GM21723 (cell line): ENCODE data around the gene EGFL8.
"Not testable (repeated sequence)": the region's sequence is repeated elsewhere in the genome, so short reads cannot be mapped to it uniquely, and the experiment has no call there.

ENCODE experiments used
- ATAC-seq: cut with Tn5 transposase; IDR thresholded peaks from one replicate; pipeline ENCODE4 v1.9.1; 2021; ENCODE audit warnings: mild to moderate bottlenecking, moderate library complexity; ENCODE audit not compliant: unreplicated experiment

EGFL8 gene

GRCh38 chr6:32164295-32164694 lies at the start of gene EGFL8:
EGFL8 (plus strand) TSS chr6:32164595; CDS start chr6:32166166, 1,571 bp downstream.
- no peak for ATAC-seq

DNA sequence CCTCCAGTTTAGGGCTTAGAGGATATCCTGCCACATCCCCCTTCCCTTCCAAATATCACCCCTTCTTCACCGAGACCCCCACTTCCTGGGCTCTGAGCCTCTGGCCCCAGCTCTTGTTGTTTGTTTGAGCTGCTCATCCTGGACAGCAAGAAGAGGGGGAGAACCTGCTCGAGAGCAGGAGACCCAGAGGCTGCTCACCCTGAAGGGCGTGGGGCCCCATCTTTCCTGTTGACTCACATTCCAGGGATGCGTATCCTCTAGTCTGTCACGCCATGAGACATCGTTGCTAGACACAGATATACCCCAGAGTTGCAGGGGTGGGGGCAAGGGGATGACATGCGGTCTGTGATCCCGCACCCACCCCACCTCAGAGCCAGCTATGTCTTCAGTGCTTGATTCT lies 49.6 kb upstream of the EGFL8 start:
- ATAC-seq: no peak

- ATAC-seq: no peak
Measured at GRCh38 chr6:32115623-32116022, 48.8 kb upstream of the EGFL8 start.

- ATAC-seq: no peak
Measured at GRCh38 chr6:32116674-32117073, 47.7 kb upstream of the EGFL8 start.

- no peak for ATAC-seq
Measured at GRCh38 chr6:32117461-32117860, 46.9 kb upstream of the EGFL8 start.

DNA sequence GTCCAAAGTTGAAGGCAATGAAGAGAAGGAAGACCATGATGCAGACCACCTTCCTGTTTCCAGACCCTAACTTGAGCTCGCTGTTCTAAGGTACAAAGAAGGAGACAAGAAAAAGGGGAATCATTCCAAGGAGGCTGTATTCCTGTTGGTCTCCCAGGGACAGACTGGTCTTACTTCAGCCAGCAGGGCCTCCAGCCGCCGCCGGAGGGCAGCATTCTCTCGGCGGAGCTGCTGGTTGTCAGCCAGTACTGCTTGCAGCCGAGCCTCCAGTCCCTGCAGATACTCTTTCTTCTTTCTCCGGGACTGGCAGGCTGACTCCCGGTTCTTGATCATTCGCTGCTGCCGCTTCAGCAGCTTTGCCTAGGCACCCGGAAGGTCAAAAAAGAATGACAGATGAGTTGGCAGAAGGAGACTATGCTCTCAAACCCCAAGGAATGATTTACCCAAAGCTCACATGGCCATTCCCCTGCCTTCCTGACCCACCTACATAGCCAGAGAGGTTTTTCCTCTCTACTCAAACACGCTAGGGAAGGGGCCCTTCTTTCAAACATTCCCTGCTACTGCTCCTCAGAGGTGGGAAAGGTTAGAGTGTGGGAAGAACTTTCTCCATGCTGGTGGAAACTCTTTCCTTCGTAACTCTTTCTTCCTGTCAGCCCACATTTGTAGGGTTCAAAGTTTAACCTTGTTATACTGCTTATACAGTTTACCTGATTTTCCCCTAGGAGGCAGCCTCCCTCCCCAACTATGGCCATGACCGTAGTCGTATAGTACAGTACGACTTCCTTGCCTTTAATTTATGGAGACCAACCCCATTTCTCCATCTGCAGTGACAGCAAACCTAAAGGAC lies 45.4 kb upstream of the EGFL8 start:
- ATAC-seq: no peak

DNA sequence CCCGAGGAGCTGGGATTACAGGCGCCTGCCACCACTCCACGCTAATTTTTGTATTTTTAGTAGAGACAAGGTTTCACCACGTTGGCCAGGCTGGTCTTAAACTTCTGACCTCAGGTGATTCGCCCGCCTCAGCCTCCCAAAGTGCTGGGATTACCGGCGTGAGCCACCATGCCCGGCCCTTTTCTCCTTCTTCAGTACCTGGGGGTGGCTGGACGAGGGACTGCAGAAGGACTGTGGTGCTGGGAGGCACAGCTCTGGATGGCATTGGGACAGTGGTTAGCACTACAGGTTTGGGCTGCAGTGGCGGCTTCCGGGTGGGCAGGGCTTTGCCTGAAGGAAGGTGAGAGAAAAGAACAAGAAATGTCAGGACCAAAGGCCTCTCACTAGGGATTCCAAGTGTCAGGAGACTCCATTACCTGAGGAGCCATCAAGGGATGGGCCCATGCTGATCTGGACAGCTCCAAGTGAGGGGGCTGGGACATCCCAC lies 43.8 kb upstream of the EGFL8 start:
- ATAC-seq: no peak

GRCh38 chr6:32123681-32124080 lies 40.7 kb upstream of the EGFL8 start:
- ATAC-seq: no peak

- ATAC-seq: no peak
Measured at GRCh38 chr6:32126880-32127279, 37.5 kb upstream of the EGFL8 start.

DNA sequence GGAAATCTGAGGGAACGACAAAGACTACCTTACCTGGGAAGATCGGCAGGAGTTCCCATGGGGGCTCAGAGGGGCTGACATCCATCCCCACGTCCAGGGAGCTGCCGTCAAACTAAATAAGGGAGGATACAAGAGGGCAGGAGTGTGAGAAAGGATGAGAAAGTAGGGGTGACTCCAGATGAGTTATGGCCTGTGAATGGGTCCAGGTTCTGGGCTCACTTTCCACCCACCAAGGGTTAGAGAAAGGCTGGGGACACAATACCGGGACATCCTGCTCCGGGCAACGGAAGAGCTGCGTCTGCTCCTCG lies 37.0 kb upstream of the EGFL8 start:
- no peak for ATAC-seq

- peak; percentile 71 for ATAC-seq
Measured at GRCh38 chr6:32127717-32128592, 36.4 kb upstream of the EGFL8 start, which contains the start of gene ATF6B. ATF6B (minus strand) TSS chr6:32128246; CDS start chr6:32128207, 39 bp downstream.

- no peak for ATAC-seq
Measured at GRCh38 chr6:32128751-32129296, 35.6 kb upstream of the EGFL8 start.

- ATAC-seq: peak; percentile 9
Measured at GRCh38 chr6:32129297-32130088, 34.9 kb upstream of the EGFL8 start.

GRCh38 chr6:32131439-32131948 lies 32.9 kb upstream of the EGFL8 start:
- ATAC-seq: no peak

DNA sequence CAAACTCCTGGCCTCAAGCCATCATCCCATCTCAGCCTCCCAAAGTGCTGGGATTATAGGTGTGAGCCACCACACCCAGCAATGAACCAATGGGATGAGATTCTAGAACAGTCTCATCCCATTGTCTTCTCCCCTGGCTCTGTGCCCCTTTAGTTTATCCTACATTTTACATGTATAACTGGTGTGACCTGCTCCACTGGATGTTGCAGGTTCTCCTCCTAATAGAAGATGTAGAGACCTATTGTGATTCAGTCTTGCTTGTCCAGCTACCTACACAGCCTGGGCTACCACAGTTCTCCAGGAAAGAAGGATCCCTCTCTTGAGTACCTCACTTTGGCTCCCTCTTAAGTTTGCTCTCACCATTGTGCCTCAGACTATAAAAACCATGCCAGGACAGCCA lies 32.3 kb upstream of the EGFL8 start:
- ATAC-seq: no peak

DNA sequence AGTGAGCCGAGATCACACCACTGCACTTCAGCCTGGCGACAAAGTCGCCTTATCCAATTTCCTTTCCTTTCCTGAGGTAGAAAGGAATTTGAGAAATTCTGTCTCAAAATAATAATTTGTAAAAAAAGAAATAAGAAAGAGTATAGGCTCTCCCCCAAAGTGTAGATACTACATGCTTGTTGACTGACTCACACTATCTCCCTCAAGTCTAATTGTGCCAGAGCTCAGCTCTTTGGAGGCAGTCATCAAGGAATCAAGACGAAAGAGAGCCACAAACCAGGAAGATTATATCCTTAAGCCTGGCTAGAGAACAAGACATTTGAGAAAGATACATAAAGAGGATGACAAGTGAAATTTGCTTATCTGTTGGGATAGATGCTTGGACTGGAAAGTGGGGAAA lies 30.6 kb upstream of the EGFL8 start:
- ATAC-seq: no peak

- no peak for ATAC-seq
Measured at GRCh38 chr6:32137454-32137853, 26.9 kb upstream of the EGFL8 start.

DNA sequence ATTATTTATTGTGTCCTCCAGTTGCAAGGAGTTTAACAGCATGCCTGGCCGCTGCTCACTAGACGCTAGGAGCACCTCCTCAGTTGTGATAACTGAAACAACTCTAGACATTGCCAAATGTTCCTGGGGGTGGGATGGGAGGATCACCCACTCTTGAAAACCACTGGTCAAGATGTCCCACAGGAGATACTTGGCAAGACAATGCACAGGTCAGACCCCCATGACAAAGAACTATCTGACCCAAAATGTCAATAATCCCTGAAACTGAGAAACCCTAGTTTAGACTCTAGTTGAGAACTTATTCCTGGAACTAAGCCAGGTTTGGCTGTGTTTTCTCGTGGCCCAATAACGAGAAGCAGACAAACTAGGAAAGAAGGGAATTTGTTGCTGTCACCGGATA lies 24.8 kb upstream of the EGFL8 start:
- no peak for ATAC-seq

DNA sequence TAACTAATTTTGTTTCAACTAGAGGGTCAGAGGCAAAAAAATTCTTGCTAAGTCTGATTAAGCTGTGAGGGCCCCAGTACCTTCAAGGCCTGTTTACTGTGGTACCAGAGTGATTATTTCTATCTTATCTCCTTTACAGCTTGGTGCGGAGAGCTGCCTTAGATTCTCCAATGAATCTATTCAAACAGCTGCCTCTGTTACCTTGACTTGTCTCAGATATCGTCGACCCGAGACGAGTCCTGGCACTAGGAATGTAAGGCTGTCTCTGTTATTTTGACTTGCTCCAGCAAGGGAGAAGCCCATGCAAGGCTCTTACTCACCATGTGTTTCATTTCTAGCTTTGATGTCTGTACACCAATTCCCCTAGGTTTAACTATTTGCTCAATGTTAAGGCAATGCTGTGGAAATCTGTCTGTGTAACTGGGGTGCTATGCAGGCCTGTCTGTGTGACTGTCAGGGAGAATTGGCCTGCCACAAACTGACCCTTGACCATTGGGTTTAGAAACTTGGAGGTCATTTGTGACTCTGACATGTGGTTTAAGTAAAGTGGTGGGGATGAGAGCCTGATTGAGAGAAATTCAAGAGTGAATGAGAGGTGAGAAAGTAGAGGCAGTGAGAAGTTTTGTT lies 23.9 kb upstream of the EGFL8 start:
- ATAC-seq: no peak

GRCh38 chr6:32144238-32144637 lies 20.2 kb upstream of the EGFL8 start:
- ATAC-seq: not testable (repeated sequence)
